Gastrocnemius medialis (tissue), 4 donors: ENCODE data around the gene LGALS9.

Source experiments
- CTCF ChIP-seq, 5 experiments: fragments of 450-650 bp in 3 of 5; fragments of 200-600 bp in 2 of 5; sonication (generic) in 2 of 5; IDR thresholded peaks in 4 of 5; conservative IDR thresholded peaks in 1 of 5; 1 replicate in 4 of 5; 2 replicates in 1 of 5; pipeline ENCODE4 v1.5.1; 2016 to 2019; ENCODE audit warnings: antibody characterized with exemption in 5 of 5, mild to moderate bottlenecking in 3 of 5, moderate library complexity in 3 of 5
- POLR2A ChIP-seq, 2 donors: fragments of 450-650 bp; IDR thresholded peaks; one replicate each; pipeline ENCODE4 v1.6.1; 2017; ENCODE audit warnings: antibody characterized with exemption in 2 of 2, mild to moderate bottlenecking in 2 of 2, moderate library complexity in 2 of 2

GRCh38 chr17:27598337-27599050 is 32.5 kb upstream of the LGALS9 start:
- TF ChIP-seq CTCF (IDR thresholded peaks at IDR 0.05 in 4 of 5, conservative IDR thresholded peaks at IDR 0.05 in 1 of 5) (no peak), POLR2A (IDR thresholded peaks at IDR 0.05) (no peak)
